ENCODE data around the gene STAT5B.
"Not testable (repeated sequence)": the region's sequence is repeated elsewhere in the genome, so short reads cannot be mapped to it uniquely, and the experiment has no call there.

Gene STAT5B

DNA sequence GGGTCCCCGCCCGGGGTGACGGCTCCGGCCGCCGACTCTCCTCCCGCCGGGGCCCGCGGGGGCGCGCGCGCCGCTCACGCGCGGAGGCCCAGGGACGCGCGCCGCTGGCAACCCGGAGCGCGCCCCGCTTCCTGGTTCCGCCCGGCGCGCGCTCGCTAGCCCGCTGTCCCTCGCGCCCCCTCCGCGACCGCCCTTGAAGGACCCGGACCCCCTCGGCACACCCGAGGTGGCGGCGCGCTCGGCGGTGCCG is at the start of gene STAT5B:
Gene STAT5B, minus strand, starts transcription at position 33 of the 250 bp plus-strand sequence. CDS start 44,264 bp downstream, outside the sequence.
- peak; percentile 93 for DNase-seq

DNA sequence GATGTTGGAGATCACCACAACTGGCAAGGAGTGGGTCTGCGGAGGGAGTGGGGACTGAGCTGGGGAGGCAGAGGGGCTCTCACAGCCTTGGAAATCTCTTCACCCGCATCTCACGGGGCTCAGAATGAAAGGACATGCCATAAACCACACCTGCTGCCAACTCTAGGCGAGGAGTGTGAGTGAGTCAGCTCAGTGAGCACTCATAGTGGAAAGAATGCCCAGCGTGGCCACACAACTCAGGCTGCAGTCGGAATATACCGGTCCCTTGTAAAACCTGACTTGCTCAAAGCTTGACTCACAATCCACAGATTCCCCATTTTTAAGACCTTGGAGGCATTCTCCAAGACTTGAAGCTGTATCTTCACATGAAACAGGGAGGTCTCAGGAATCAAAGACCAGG is 48.8 kb upstream of the STAT5B start:
- DNase-seq = no peak

DNA sequence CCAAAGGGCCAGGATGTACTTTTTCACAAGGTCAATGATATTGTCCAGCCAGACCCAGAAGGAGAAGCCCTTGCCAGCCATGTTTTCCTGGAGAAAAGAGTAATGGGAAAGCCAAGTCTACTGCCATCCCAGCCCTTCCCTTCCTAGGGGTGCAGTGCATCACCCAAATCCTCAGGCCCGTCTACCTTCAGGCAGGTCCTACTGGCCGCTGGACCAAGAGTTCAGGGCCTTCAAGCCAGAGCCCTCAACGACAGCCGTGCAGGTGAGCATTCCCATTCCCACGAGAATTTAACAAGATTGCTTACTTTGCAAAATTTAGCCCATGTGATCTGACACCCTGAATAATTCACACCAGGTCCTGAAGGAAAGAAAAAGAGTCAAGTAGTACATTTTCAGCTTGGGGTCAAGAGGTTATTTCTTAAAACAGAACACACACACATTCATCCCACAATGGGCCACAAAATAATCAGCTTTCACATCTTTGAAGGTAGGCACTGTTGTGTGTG is 47.1 kb upstream of the STAT5B start:
- no peak for DNase-seq

DNA sequence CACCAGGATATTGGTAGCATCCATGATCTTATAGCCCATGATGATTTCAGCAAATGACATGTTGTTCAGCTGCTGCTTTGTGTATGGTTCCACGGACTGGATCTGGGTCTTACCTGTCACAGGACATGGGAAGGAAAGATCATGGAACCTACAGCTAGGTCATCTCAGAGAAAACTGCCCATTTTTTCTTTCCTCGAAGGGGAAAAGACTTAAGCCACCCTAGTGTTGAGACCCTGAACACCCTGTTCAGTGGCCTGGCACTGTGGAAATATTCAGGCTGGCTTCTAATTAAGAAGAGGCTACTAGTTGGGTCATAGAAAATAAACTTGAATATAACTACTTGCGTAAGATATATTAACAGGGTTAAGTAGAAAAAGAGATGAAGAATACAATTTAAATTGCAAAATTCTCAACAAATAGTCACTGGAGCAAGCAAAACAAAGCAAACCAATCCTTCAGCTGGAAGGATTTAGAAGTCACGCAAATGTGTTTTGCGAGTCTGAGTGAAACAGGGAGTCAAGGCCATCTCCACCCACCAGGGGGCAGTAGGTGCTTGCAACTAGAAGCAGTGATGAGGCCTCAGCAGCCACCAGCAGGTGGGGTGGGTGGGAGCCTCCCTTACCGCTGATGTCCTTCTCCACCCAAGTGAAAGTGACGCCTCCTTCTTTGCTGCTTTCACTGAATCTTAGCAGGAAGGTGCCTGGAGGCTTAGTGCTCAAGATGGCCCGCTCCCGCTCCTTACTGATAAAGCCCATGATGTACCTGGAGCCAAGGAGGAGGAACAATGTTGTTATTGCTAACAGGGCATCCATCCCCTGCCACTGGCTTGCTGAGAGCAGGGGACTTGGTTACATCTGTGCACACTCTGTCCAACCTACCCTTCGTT is 46.4 kb upstream of the STAT5B start:
- DNase-seq = peak; percentile 93

DNA sequence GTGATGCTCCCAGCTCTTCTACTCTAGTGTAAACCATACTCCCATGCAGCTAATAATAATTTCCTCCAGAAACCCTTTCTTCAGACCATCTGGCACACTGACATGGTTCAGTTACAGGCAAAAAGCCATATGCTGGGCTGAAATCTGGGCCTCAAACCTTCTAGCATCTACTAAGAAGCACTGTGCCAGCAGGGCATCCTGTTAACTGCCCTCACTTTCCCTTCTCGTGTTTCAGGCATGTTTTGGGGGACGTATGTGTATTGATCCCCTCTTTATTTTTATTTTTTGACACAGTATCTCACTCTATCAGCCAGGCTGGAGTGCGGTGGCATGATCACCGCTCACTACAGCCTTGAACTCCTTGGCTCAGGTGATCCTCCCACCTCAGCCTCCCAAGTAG is 45.4 kb upstream of the STAT5B start:
- DNase-seq = peak; percentile 87

DNA sequence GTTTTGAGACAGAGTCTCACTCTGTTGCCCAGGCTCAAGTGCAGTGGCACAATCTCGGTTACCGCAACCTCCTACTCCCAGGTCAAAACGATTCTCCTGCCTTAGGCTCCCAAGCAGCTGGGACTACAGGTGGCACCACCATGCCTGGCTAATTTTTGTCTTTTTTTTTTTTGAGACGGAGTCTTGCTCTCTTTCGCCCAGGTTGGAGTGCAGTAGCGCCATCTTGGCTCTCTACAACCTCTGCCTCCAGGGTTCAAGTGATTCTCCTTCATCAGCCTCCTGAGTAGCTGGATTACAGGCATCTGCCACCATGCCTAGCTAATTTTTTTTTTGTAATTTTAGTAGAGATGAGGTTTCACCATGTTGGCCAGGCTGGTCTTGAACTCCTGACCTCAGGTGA is 41.8 kb upstream of the STAT5B start:
- not testable (repeated sequence) for DNase-seq

DNA sequence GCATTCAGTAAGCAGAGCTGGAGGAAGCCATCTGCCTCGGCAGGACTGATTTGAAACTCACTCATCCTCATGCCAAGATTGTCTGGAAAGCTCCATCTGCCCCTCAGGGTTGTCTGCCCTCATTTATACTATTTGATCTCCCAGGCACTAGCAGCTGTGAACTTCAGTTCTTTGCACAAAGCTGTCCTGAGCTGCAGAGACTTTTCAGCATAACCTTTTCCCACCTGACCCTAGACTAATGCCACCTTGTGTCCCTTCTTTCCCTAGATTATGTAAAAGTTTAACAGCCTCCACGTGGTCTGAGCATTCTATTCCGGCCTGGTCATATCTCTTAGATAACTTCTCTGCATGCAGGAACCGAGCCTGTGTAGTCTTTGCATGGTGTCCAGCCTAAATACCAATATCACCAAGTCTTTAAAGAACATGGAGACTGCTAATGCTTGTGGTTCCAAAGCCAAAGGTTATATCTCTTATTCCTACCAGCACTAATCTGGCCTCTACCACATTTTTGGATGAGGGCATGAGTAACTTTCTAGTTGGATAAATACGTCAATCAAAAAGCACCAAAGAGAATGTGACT is 41.2 kb upstream of the STAT5B start:
- DNase-seq = no peak

DNA sequence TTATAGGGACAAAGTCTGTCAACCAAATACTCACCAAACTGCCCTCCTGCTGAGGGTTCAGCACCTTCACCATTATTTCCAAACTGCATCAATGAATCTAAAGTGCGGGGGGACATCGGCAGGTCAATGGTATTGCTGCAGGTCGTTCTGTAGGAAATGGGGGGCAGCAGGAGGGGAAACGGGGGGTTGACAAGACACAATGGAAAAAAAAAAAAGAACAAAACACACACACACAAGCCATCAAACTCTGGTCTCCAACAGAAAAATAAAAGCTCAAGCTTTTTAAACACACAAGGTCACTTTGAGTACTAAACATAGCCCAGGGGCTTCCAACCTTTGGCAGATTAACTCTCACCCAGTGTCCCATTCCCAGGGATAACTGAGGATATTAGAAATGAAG is 40.6 kb upstream of the STAT5B start:
- no peak for DNase-seq

DNA sequence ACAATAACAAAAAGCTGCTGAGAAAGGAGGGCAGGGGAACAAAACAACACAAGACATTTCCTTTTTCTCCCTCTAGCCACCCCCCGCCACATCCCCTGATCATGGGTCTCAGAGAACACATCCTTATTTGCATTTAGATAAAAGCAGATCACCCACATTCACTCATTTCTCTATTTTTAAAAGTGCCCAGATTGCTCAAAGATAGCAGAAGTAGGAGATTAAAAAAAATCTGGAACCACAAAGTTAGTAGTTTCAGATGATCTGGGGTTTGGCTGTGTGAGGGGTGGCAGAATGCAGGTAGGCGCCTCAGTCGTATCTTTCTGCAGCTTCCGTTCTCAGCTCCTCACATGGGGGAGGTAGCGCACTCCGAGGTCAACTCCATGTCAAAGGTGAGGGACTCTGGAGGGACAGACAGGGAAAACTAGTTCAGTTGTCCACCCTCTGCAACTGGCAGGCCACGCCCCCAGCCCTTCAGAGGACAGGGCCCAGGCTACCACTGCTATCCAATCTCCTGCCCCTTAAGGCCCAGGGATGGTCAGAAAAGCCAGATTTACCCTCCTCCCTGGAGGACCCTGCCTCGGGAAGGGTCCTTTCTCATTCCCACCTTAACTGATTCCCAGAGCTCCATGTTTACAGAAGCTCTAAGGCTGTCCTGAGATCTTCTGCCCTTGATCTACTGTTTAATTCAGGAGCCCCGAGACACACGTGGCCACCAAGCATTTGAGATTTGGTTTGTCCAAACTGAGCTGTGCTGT is 39.4 kb upstream of the STAT5B start:
- DNase-seq = no peak

DNA sequence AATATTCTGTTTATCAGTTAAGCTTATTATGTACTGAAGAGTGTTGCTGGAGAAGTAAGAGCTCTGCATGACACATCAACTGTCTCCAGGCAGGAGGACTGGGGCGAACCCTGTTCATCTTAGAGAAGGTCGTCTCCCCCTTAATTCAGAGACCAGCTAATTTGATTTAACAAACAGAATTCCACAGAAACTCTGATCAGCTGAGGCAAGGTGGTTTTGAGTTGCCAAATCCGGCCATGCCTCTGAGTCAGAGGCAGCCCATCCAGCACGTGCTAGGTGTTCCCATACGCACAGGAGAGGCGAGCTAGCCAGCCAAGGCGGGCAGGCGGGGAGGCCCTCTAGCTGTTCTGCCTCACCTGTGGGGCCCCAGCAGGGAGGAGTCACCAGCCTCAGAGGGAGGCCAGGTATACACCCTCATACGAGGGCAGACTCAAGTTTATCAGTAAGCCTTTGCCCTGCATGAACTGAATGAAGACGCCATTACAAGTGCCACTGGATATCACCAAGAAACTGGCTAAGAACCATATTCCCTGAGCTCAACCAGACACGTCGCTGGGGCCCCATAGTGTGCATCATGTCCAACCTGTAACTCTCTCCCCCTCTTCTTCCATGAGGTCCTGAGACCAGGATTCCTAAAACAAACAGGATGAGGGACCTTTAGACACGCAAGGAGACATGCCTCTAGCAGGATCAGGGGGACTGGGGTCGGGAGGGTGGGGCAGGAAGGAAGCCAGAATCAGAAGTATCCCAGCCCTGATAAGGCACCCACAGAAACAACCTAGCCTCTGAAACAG is 37.8 kb upstream of the STAT5B start:
- no peak for DNase-seq

DNA sequence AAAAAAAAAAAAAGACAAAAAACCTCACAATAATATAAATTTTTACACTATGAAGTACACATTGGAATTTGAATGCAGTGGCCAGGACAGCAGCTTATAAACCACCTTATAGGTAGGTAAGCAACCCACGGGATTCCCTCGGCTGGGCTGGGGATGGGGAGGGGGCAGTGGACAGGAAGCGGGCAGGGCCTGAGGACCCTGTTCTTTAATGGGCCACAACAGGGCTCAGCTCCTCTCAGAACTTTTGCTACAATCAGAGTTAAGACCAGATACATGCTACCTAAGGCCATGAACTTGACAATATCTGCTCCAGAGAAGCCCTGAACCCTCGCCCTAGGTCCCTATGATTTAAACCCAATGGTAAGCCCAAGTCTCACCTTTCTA is 37.2 kb upstream of the STAT5B start:
- DNase-seq = no peak

DNA sequence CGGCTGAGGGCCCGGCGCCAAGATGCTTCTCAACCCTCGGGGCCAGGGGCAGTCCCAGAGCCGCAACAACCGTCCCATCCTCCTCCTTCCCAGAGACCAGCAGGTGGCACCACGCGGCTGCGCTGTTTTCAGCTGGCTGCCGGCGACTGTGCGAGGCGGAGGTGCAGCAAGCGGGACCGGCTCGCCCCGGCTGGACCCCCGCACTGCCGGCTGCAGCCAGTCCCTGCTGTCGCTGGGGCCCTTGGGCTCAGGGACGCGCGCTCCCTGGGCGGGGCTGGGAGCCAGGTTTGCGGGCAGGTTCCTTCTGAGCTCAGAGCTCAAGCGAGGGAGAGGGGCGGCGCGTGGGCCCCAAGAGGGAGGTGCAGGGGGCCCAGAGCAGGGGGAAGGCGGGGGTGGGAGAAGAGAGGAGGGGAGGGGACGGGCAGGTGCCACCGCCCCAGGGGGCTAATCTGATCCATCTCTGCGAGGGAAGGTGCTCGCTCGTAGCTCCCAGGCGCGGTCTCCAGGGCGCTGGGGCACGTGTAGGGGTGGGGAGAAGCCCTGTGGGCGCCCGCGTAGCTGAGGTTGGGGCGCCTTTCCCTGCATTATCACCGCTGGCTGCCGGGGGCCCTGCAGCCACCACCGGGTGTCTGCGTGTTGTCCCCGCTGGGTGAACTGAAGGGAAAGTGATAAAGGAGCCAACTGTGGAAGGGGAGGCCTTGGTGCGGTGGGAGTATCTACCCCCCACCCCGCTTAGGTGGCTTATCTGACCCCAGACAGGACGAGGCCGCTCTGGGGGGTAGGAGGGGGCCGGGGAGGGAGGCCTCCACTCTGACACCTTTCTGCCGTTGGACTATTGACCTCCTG is 36.3 kb upstream of the STAT5B start:
- DNase-seq = peak; percentile 80

DNA sequence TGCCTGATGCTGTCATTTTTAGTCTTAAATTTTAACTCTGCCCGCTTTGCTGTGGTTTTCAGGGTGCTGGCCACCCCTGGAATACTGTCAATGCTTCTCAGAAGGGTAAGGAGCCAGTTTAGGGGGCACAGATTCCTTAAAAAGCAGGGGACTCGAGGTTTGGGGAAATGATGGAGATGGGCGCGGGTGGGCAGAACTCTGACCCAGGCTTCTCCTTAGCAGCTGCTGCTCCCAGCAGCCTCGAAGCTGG is 35.8 kb upstream of the STAT5B start:
- DNase-seq = no peak

DNA sequence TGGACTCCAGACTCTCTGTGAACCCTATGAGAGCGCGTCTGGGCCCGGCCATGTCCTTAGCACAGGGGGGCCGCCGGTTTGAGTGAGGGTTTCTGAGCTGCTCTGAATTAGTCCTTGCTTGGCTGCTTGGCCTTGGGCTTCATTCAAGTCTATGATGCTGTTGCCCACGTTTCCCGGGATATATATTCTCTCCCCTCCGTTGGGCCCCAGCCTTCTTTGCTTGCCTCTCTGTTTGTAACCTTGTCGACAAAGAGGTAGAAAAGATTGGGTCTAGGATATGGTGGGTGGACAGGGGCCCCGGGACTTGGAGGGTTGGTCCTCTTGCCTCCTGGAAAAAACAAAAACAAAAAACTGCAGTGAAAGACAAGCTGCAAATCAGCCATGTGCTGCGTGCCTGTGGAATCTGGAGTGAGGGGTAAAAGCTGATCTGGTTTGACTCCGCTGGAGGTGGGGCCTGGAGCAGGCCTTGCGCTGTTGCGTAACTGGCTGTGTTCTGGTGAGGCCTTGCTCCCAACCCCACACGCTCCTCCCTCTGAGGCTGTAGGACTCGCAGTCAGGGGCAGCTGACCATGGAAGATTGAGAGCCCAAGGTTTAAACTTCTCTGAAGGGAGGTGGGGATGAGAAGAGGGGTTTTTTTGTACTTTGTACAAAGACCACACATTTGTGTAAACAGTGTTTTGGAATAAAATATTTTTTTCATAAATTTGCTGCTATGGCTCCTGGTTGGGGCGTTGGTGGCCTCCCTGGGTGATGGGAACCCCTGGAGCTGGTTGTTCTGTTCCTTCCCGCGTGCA is 35.2 kb upstream of the STAT5B start:
- DNase-seq = no peak

DNA sequence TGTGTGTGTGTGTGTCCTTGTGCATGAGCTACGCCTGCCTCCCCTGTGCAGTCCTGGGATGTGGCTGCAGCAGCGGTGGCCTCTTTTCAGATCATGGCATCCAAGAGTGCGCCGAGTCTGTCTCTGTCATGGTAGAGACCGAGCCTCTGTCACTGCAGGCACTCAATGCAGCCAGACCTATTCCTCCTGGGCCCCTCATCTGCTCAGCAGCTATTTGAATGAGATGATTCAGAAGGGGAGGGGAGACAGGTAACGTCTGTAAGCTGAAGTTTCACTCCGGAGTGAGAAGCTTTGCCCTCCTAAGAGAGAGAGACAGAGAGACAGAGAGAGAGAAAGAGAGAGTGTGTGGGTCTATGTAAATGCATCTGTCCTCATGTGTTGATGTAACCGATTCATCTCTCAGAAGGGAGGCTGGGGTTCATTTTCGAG is 34.6 kb upstream of the STAT5B start:
- DNase-seq = no peak

DNA sequence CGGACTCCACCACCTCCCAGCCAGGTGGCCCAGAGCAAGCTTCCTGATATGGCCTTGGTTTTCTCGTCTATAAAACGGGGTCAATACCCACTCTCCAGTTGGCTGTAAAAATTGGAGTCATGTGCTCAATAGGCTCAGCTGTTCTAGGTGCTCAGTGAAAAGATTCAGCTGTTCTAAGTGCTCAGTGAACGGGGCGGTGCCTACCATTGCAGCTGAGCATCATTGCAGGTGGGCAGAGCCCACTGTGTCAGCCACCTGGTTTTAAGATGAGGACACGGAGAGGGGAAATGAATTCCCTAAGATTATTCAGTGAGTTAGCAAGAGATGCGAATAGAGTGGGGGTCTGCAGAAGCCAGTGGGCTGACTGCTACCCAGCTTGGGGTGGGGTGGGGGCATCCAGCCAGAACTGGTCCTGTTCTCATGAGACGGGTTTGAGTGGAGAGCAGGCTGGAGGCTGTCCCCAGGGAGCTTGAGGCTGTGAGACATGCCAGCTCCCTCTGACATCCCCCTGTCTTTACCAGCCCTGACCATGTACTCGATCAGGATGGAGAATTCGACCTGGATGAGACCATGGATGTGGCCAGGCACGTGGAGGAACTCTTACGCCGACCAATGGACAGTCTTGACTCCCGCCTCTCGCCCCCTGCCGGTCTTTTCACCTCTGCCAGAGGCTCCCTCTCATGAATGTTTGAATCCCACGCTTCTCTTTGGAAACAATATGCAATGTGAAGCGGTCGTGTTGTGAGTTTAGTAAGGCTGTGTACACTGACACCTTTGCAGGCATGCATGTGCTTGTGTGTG is 34.0 kb upstream of the STAT5B start:
- DNase-seq = peak; percentile 22

DNA sequence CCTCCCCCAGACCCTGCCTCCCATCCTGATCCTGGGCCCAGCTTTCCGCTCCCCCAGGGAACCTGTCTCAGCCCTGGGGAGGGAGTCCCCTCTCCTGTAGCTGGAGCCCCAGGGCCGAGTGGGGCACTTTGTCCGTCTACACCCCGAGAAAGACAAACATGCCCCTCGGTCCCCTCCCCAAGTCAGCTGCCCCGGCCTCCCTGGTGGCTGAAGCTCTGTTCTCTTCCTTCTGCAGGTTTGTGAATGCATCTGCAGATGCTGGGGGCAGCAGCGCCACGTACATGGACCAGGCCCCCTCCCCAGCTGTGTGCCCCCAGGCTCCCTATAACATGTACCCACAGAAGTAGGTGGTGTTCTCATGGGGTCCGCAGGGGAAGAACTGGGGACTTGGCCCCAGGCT is 33.0 kb upstream of the STAT5B start:
- no peak for DNase-seq

DNA sequence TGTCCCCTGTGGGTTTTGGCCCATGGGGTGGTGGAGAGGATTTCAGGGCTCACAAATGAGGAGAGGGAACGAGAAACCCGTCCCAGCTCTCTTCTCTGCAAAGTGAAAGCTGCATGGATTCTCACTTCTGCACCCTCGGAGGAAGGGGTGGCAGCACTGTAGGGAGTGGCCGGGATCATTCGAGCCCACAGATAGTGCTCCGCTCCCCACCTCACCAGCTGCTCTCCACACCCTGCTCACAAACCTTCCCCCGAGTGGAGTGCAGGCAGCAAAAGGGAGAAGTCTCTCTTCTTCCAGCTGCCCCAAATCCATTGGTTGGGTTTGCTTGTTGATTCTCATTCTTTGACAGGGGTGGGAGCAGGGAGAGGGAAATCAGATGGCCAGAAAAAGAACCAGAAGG is 32.3 kb upstream of the STAT5B start:
- no peak for DNase-seq

DNA sequence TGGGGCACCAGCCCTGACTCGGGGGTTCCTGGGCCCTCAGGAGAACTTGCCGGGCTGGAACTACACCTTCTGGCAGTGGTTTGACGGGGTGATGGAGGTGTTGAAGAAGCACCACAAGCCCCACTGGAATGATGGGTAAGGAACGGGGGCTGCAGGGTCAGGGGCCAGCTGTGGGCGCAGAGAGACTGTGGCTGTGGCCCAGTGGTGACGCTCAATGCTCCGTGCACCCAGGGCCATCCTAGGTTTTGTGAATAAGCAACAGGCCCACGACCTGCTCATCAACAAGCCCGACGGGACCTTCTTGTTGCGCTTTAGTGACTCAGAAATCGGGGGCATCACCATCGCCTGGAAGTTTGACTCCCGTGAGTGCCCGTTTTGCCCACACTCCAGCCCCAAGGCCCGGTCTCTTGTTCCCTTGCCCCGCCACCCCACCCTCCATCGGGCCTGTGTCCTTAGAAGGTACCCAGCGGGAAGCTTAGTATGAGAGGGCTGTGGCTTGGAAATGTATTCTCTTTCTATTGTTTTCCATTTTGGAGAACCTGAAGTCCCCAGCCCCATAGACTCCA is 31.3 kb upstream of the STAT5B start:
- DNase-seq = no peak

DNA sequence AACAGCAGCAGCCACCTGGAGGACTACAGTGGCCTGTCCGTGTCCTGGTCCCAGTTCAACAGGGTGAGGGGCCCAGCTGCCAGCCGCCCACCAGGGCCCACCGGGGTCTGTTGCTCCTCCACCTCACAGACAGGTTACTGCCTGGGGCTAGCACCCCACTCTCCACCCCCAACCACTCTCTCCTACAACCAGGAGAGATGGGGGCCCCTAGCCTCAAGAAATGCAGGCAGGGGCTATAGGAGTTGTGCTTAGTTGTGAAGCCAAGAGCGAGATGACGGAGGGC is 30.1 kb upstream of the STAT5B start:
- DNase-seq = no peak
